K562 (cell line): ENCODE measurements around the gene SNAI1. TPM values are rescaled to one million over a fixed set of nuclear protein-coding genes. Genes with fewer than 3 reads are reported as not detected.
A peak's percentile ranks its signal among the peaks of the same experiment; 100 is the strongest.

Experiments used
- ATF7 ChIP-seq: fragments of 450-650 bp; IDR thresholded peaks from 2 replicates; pipeline ENCODE4 v1.7.1; 2014; ENCODE audit warnings: mild to moderate bottlenecking, moderate library complexity
- BHLHE40 ChIP-seq: IDR thresholded peaks from 2 replicates; pipeline ENCODE4 v1.6.1; 2011; ENCODE audit warnings: low read length, improper control_type of control experiment
- BRCA1 ChIP-seq, 2 experiments: fragments of 450-650 bp in 1 of 2; sonication (generic) in 1 of 2; formaldehyde crosslinking in 1 of 2; IDR thresholded peaks; 2 replicates each; pipeline versions ENCODE4 v1.5.0 to v1.6.1; 2017 to 2020; ENCODE audit warnings: mild to moderate bottlenecking in 1 of 2, missing genetic modification reagents in 1 of 2
- E2F1 ChIP-seq: sonication (generic); formaldehyde crosslinking; IDR thresholded peaks from 2 replicates; pipeline ENCODE4 v1.8.1; 2023; ENCODE audit warnings: mild to moderate bottlenecking, missing genetic modification reagents, moderate library complexity
- ELF1 ChIP-seq: fragments of 200-800 bp; sonication (Bioruptor generic); IDR thresholded peaks from 2 replicates; pipeline ENCODE4 v1.6.1; 2016; ENCODE audit warnings: missing genetic modification characterization, missing compliant biosample characterization
- EP400 ChIP-seq: fragments of 450-650 bp; IDR thresholded peaks from 2 replicates; pipeline ENCODE4 v1.6.1; 2017; ENCODE audit warnings: antibody characterized with exemption, mild to moderate bottlenecking, moderate library complexity
- FIP1L1 ChIP-seq: fragments of 200-400 bp; formaldehyde crosslinking; IDR thresholded peaks from 2 replicates; pipeline ENCODE4 v1.6.1; 2018; ENCODE audit warnings: mild to moderate bottlenecking, low read depth, low read length; ENCODE audit not compliant: poor library complexity, severe bottlenecking
- GABPB1 ChIP-seq: sonication (generic); formaldehyde crosslinking; IDR thresholded peaks from 2 replicates; pipeline ENCODE4 v1.8.0; 2022; ENCODE audit warnings: mild to moderate bottlenecking, missing genetic modification reagents
- KAT8 ChIP-seq: fragments of 450-650 bp; IDR thresholded peaks from 2 replicates; pipeline ENCODE4 v1.6.1; 2016; ENCODE audit warnings: low read depth, mild to moderate bottlenecking
- MECOM ChIP-seq: fragments of 250-450 bp; sonication (Bioruptor Pico); IDR thresholded peaks from 2 replicates; pipeline ENCODE4 v1.8.0; 2022; ENCODE audit warnings: inconsistent platforms
- NFIC ChIP-seq: fragments of 450-650 bp; IDR thresholded peaks from 2 replicates; pipeline ENCODE4 v1.6.1; 2017; ENCODE audit warnings: mild to moderate bottlenecking, inconsistent platforms
- NR2C1 ChIP-seq, 2 experiments: fragments of 450-650 bp; IDR thresholded peaks; 2 replicates each; pipeline ENCODE4 v1.6.1; 2017; ENCODE audit warnings: mild to moderate bottlenecking in 2 of 2, antibody characterized with exemption in 1 of 2, inconsistent platforms in 1 of 2, missing compliant biosample characterization in 1 of 2, missing genetic modification characterization in 1 of 2
- RBFOX2 ChIP-seq: fragments of 200-400 bp; formaldehyde crosslinking; IDR thresholded peaks from 2 replicates; pipeline ENCODE4 v1.6.1; 2017; ENCODE audit warnings: low read depth, mild to moderate bottlenecking, low read length, moderate library complexity
- SAFB2 ChIP-seq: fragments of 200-400 bp; formaldehyde crosslinking; IDR thresholded peaks from 2 replicates; pipeline ENCODE4 v1.6.1; 2018; ENCODE audit warnings: borderline replicate concordance, low read length, low read depth, moderate library complexity; ENCODE audit not compliant: severe bottlenecking
- SFPQ ChIP-seq: fragments of 200-400 bp; formaldehyde crosslinking; IDR thresholded peaks from 2 replicates; pipeline ENCODE4 v1.6.1; 2017; ENCODE audit warnings: mild to moderate bottlenecking, low read depth, low read length, moderate library complexity
- SP1 ChIP-seq: sonication (generic); formaldehyde crosslinking; IDR thresholded peaks from 2 replicates; pipeline ENCODE4 v1.8.1; 2022; ENCODE audit warnings: mild to moderate bottlenecking, missing genetic modification reagents
- ZFP91 ChIP-seq: sonication (generic); formaldehyde crosslinking; IDR thresholded peaks from 2 replicates; pipeline ENCODE4 v1.8.0; 2022; ENCODE audit warnings: mild to moderate bottlenecking, missing genetic modification reagents
- ZNF41 ChIP-seq: fragments of 250-450 bp; sonication (Bioruptor Pico); conservative IDR thresholded peaks from 2 replicates; pipeline ENCODE4 v1.4.0; 2020; ENCODE audit warnings: mild to moderate bottlenecking
- ZNF668 ChIP-seq: fragments of 250-450 bp; sonication (Bioruptor Pico); IDR thresholded peaks from 2 replicates; pipeline ENCODE4 v1.8.0; 2022; ENCODE audit warnings: mild to moderate bottlenecking, inconsistent platforms
- ZNF707 ChIP-seq: fragments of 250-450 bp; sonication (Bioruptor Pico); conservative IDR thresholded peaks from 2 replicates; pipeline ENCODE4 v1.8.0; 2022; ENCODE audit warnings: inconsistent platforms, mild to moderate bottlenecking, moderate library complexity
- ZNF740 ChIP-seq, 3 experiments: fragments of 200-800 bp in 1 of 3; sonication (Bioruptor generic) in 1 of 3; sonication (generic) in 1 of 3; formaldehyde crosslinking in 1 of 3; IDR thresholded peaks; 2 replicates each; pipeline versions ENCODE4 v1.6.1 to v1.8.0; 2016 to 2022; ENCODE audit warnings: mild to moderate bottlenecking in 2 of 3, missing compliant biosample characterization in 2 of 3, missing genetic modification characterization in 2 of 3, missing genetic modification reagents in 1 of 3
- polyA plus RNA-seq, 8 experiments: library from polyadenylated mRNA; depleted of rRNA in 4 of 8; stranded (reverse) in 5 of 8; unstranded in 3 of 8; fragments of >200 nt; fragmentation: Nextera tagmentation in 2 of 8; fragmentation: Illumina TruSeq in 1 of 8; extraction: Ambion mirVana in 2 of 8; extraction: Trizol in 1 of 8; gene quantifications; 2 replicates each; pipeline versions ENCODE4 v1.2.1 to v1.2.3, GENCODE V29; 2011 to 2014; ENCODE audit warnings: inconsistent platforms in 1 of 8, missing spikeins in 1 of 8
- total RNA-seq, 7 experiments: library from RNA; depleted of rRNA in 6 of 7; stranded (reverse); fragments of >200 nt in 6 of 7; fragmentation: Illumina TruSeq in 2 of 7; extraction: Trizol in 2 of 7; gene quantifications; 2 replicates each; pipeline versions ENCODE4 v1.2.1 to v1.2.3, GENCODE V29; 2011 to 2021; ENCODE audit warnings: low replicate concordance in 1 of 7

The SNAI1 gene
- total and polyA plus RNA-seq, 9 of the 15 experiments (the other 6 are each of a cell fraction or from before 2014, with no cell fraction given): 0.32 to 11.6 (median 2.0) TPM

GRCh38 chr20:49982346-49983122 lies at the start of gene SNAI1 (continued):
- TF ChIP-seq E2F1 (CRISPR knock-in tag): peak; percentile 56
- peak; percentile 77 for TF ChIP-seq ATF7
- TF ChIP-seq BHLHE40: peak; percentile 60
- no peak for TF ChIP-seq ZFP91 (CRISPR knock-in tag)
- no peak for TF ChIP-seq BRCA1 (IDR thresholded peaks at IDR 0.05)
- TF ChIP-seq BRCA1 (CRISPR knock-in tag; IDR thresholded peaks at IDR 0.05): 0 out of 2 replicates have a peak, but pooled peaks have one; percentile 33
- TF ChIP-seq ZNF707 (CRISPR knock-in tag): no peak
- TF ChIP-seq SP1 (CRISPR knock-in tag): peak; percentile 81
- TF ChIP-seq MECOM (CRISPR knock-in tag): 0 out of 2 replicates have a peak, but pooled peaks have one; percentile 23
- peak; percentile 72 for TF ChIP-seq FIP1L1
- no peak for TF ChIP-seq ZNF668
- peak; percentile 91 for TF ChIP-seq EP400
- TF ChIP-seq SFPQ: no peak
- 0 out of 2 replicates have a peak, but pooled peaks have one; percentile 7 for TF ChIP-seq NR2C1 (IDR thresholded peaks at IDR 0.05)
- TF ChIP-seq NR2C1 (tag; IDR thresholded peaks at IDR 0.05): peak; percentile 38; the same call in 1 of the 2 replicates
- peak; percentile 95 for TF ChIP-seq ZNF740 (CRISPR knock-in tag; IDR thresholded peaks at IDR 0.05)
- peak in 1 of 2 experiments; percentile 92; a peak in 2 of 4 replicates for TF ChIP-seq ZNF740 (tag; IDR thresholded peaks at IDR 0.05)
- no peak for TF ChIP-seq ZNF41
- peak; percentile 77 for TF ChIP-seq NFIC
- no peak for TF ChIP-seq SAFB2
- TF ChIP-seq RBFOX2: peak; percentile 98
- TF ChIP-seq GABPB1 (CRISPR knock-in tag): peak; percentile 57; the same call in 1 of the 2 replicates
- no peak for TF ChIP-seq ELF1 (tag)
- no peak for TF ChIP-seq KAT8
